Mesodermal cell (in vitro differentiated cells): ENCODE results near the gene ACTR8.

ENCODE experiments used
- H3K27ac ChIP-seq: 2 replicates; pipeline ENCODE4 v1.7.0; 2013; ENCODE audit warnings: mild to moderate bottlenecking, low read depth, low read length, moderate library complexity; ENCODE audit not compliant: severe bottlenecking
- H3K36me3 ChIP-seq: 2 replicates; pipeline ENCODE4 v1.7.1; 2013; ENCODE audit warnings: mild to moderate bottlenecking, low read length, moderate library complexity; ENCODE audit not compliant: control insufficient read depth, insufficient read depth
- H3K4me1 ChIP-seq: one replicate; pipeline ENCODE4 v1.7.1; 2013; ENCODE audit warnings: mild to moderate bottlenecking, low read length; ENCODE audit not compliant: insufficient read depth, control insufficient read depth, poor library complexity, severe bottlenecking
- H3K4me3 ChIP-seq: 2 replicates; pipeline ENCODE4 v1.7.0; 2013; ENCODE audit warnings: low read length, control low read depth, mild to moderate bottlenecking; ENCODE audit not compliant: insufficient read depth, poor library complexity, severe bottlenecking; ENCODE audit errors: extremely low read depth
- H3K9me3 ChIP-seq: 2 replicates; pipeline ENCODE4 v1.7.1; 2013; ENCODE audit warnings: mild to moderate bottlenecking, low read length, moderate library complexity; ENCODE audit not compliant: control insufficient read depth
- WGBS, 2 experiments: methylation state at CpG; one replicate each; pipeline ENCODE4 v1.1.5; 2013; ENCODE audit warnings: missing lambda C conversion rate in 2 of 2; ENCODE audit not compliant: insufficient coverage in 2 of 2; 5-methylcytosine and 5-hydroxymethylcytosine counted together

Gene ACTR8

GRCh38 chr3:53821631-53822121, 60.3 kb downstream of the ACTR8 start:
- Histone ChIP-seq H3K36me3 (no peaks in the 10 kb centered on the region), H3K4me3 (no peak overlapping the region), H3K9me3 (no peaks in the 10 kb centered on the region), H3K4me1 (peaks cover 8% of the 10 kb centered on the region), H3K27ac (no peak overlapping the region)
- WGBS, 2 experiments: 78 to 92% methylated on average over 2 to 3 of the region's 5 CpGs

GRCh38 chr3:53820756-53821580, 61.0 kb downstream of the ACTR8 start:
- Histone ChIP-seq H3K36me3 (no peaks in the 10 kb centered on the region), H3K4me1 (peaks cover 8% of the 10 kb centered on the region), H3K27ac (no peak overlapping the region), H3K4me3 (no peak overlapping the region), H3K9me3 (no peaks in the 10 kb centered on the region)
- 85 to 93% methylated on average over 15 to 19 of the region's 21 CpGs for WGBS, 2 experiments

- no peak overlapping the region for H3K4me3 ChIP-seq
- H3K9me3 ChIP-seq: no peaks in the 10 kb centered on the region
- 84 to 85% methylated on average over 4 to 5 of the region's 5 CpGs for WGBS, 2 experiments
- peaks cover 8% of the 10 kb centered on the region for H3K4me1 ChIP-seq
- H3K27ac ChIP-seq: no peak overlapping the region
- H3K36me3 ChIP-seq: no peaks in the 10 kb centered on the region
Observed at GRCh38 chr3:53820084-53820483, 61.9 kb downstream of the ACTR8 start.

- H3K36me3 ChIP-seq: no peaks in the 10 kb centered on the region
- peaks cover 5% of the 10 kb centered on the region for H3K4me1 ChIP-seq
- WGBS, 2 experiments: 91 to 96% methylated on average over 14 of the region's 14 CpGs
- no peak overlapping the region for H3K27ac ChIP-seq
- no peak overlapping the region for H3K4me3 ChIP-seq
- no peaks in the 10 kb centered on the region for H3K9me3 ChIP-seq
Observed at GRCh38 chr3:53819163-53819868, 62.6 kb downstream of the ACTR8 start.

- Histone ChIP-seq H3K4me3 (no peak overlapping the region), H3K9me3 (no peaks in the 10 kb centered on the region), H3K4me1 (no peaks in the 10 kb centered on the region), H3K27ac (no peak overlapping the region), H3K36me3 (no peaks in the 10 kb centered on the region)
- WGBS, 2 experiments: 86 to 88% methylated on average over 12 to 13 of the region's 14 CpGs
Observed at GRCh38 chr3:53818221-53819162, 63.5 kb downstream of the ACTR8 start.

- Histone ChIP-seq H3K4me3 (no peak overlapping the region), H3K9me3 (no peaks in the 10 kb centered on the region), H3K27ac (no peak overlapping the region), H3K4me1 (no peaks in the 10 kb centered on the region), H3K36me3 (no peaks in the 10 kb centered on the region)
- 91 to 93% methylated on average over 17 of the region's 17 CpGs for WGBS, 2 experiments
Observed at GRCh38 chr3:53817809-53818208, 64.1 kb downstream of the ACTR8 start.

GRCh38 chr3:53817211-53817610, 64.7 kb downstream of the ACTR8 start:
- Histone ChIP-seq H3K36me3 (no peaks in the 10 kb centered on the region), H3K4me3 (no peak overlapping the region), H3K9me3 (no peaks in the 10 kb centered on the region), H3K27ac (no peak overlapping the region), H3K4me1 (no peaks in the 10 kb centered on the region)
- 89 to 90% methylated on average over 5 of the region's 6 CpGs for WGBS, 2 experiments
